HCT116 (cell line): Measurements from ENCODE around the gene IL6R. TPM values are rescaled to one million over a fixed set of nuclear protein-coding genes. Genes with fewer than 3 reads are reported as not detected.
"Not testable (repeated sequence)": the region's sequence is repeated elsewhere in the genome, so short reads cannot be mapped to it uniquely, and the experiment has no call there.

Experiments used
- ATAC-seq: fragments of 200-7000 bp; cut with Tn5 transposase; 2 replicates; pipeline ENCODE4 v1.9.1; 2020; ENCODE audit warnings: mild to moderate bottlenecking, moderate library complexity
- BruUV-seq: library from RNA; stranded (reverse); fragments of 400-500 nt; replicated peaks from 2 replicates; lab custom pipeline; 2021; lab: Mats Ljungman, UMichigan
- CTCF ChIA-PET: fragments of 300-600 bp; sonication (Branson Sonifier 250); formaldehyde crosslinking; loops from one replicate; lab custom pipeline; 2021; ENCODE audit warnings: antibody characterized with exemption; lab: Charles Lee
- POLR2A ChIA-PET: fragments of 300-600, 350-600 bp; sonication (Branson Sonifier 250); formaldehyde crosslinking; loops from one replicate; lab custom pipeline; 2021; ENCODE audit warnings: antibody characterized with exemption; lab: Charles Lee
- RAD21 ChIA-PET, 2 experiments: fragments of 300-600 bp; sonication (Branson Sonifier 250); formaldehyde crosslinking; loops; one replicate each; lab custom pipeline; 2023; ENCODE audit warnings: low total read pairs in 2 of 2; ENCODE audit not compliant: uncharacterized antibody in 2 of 2, unreplicated experiment in 2 of 2, low non-redundant PET in 1 of 2; lab: Charles Lee
- DNase-seq: peaks from one replicate; pipeline ENCODE4 v3.0.0-alpha.2; 2010; ENCODE audit warnings: low read depth, low spot score
- H2AFZ ChIP-seq: fragments of 200-600 bp; shearing (Covaris generic), sonication (generic); 2 replicates; pipeline ENCODE4 v1.6.1; 2017; ENCODE audit warnings: low read depth, mixed run types, mixed read lengths, antibody characterized with exemption, low read length; ENCODE audit not compliant: poor library complexity, severe bottlenecking
- H3K27ac ChIP-seq: 2 replicates; pipeline ENCODE4 v1.5.1; 2012; ENCODE audit warnings: low read depth, low read length
- H3K27me3 ChIP-seq: fragments of 200-600 bp; sonication (generic); 2 replicates; pipeline ENCODE4 v1.6.1; 2016; ENCODE audit warnings: mixed run types, low read length, mixed read lengths; ENCODE audit not compliant: insufficient read depth
- H3K36me3 ChIP-seq, 2 experiments: fragments of 200-500 bp in 1 of 2; fragments of 200-600 bp in 1 of 2; sonication (Bioruptor generic) in 1 of 2; sonication (generic) in 1 of 2; 2 replicates each; pipeline versions ENCODE4 v1.5.1 to v1.6.1; 2014 to 2016; ENCODE audit warnings: low read length in 2 of 2, inconsistent platforms in 1 of 2, mixed read lengths in 1 of 2, mixed run types in 1 of 2; ENCODE audit not compliant: insufficient read depth in 2 of 2, control insufficient read depth in 1 of 2
- H3K4me1 ChIP-seq, 2 experiments: fragments of 200-600 bp in 1 of 2; sonication (generic) in 1 of 2; 2 replicates each; pipeline versions ENCODE4 v1.5.1 to v1.6.1; 2012 to 2017; ENCODE audit warnings: low read length in 2 of 2, inconsistent platforms in 1 of 2, mild to moderate bottlenecking in 1 of 2, mixed read lengths in 1 of 2, mixed run types in 1 of 2, moderate library complexity in 1 of 2; ENCODE audit not compliant: insufficient read depth in 2 of 2, control insufficient read depth in 1 of 2
- H3K4me2 ChIP-seq: fragments of 200-600 bp; sonication (generic); 2 replicates; pipeline ENCODE4 v1.6.1; 2017; ENCODE audit warnings: mixed run types, low read length, mixed read lengths
- H3K4me3 ChIP-seq, 2 experiments: fragments of 200-600 bp in 1 of 2; sonication (generic) in 1 of 2; replicated peaks in 1 of 2; 2 replicates each; pipeline ENCODE4 v1.5.1; 2011 to 2016; ENCODE audit warnings: low read length in 2 of 2, control low read depth in 1 of 2, low read depth in 1 of 2, mild to moderate bottlenecking in 1 of 2, mixed read lengths in 1 of 2, mixed run types in 1 of 2
- H3K79me2 ChIP-seq: fragments of 200-600 bp; sonication (generic); 2 replicates; pipeline ENCODE4 v1.6.1; 2017; ENCODE audit warnings: mild to moderate bottlenecking, mixed run types, low read length, moderate library complexity, mixed read lengths; ENCODE audit not compliant: insufficient read depth
- H3K9ac ChIP-seq: fragments of 200-600 bp; sonication (generic); 2 replicates; pipeline ENCODE4 v1.6.1; 2016; ENCODE audit warnings: low read length, mixed read lengths
- H3K9me2 ChIP-seq: fragments of 200-600 bp; sonication (generic), shearing (Covaris generic); 2 replicates; pipeline ENCODE4 v1.6.1; 2017; ENCODE audit warnings: mixed run types, mild to moderate bottlenecking, moderate library complexity; ENCODE audit not compliant: insufficient read depth
- H3K9me3 ChIP-seq, 2 experiments: fragments of 200-500 bp in 1 of 2; fragments of 200-600 bp in 1 of 2; sonication (Bioruptor generic) in 1 of 2; sonication (generic) in 1 of 2; 2 replicates each; pipeline ENCODE4 v1.6.1; 2014 to 2017; ENCODE audit warnings: low read length in 2 of 2, mixed read lengths in 2 of 2, inconsistent platforms in 1 of 2, low read depth in 1 of 2, mild to moderate bottlenecking in 1 of 2, mixed run types in 1 of 2, moderate library complexity in 1 of 2; ENCODE audit not compliant: control insufficient read depth in 1 of 2, insufficient read depth in 1 of 2
- H4K20me1 ChIP-seq: fragments of 200-600 bp; sonication (generic), shearing (Covaris generic); 2 replicates; pipeline ENCODE4 v1.6.1; 2017; ENCODE audit warnings: mixed run types, mild to moderate bottlenecking, moderate library complexity; ENCODE audit not compliant: insufficient read depth
- CBX3 ChIP-seq: IDR thresholded peaks from 2 replicates; pipeline ENCODE4 v1.6.1; 2012; ENCODE audit warnings: low read depth
- CEBPB ChIP-seq: IDR thresholded peaks from 2 replicates; pipeline ENCODE4 v1.6.1; 2012; ENCODE audit warnings: low read depth
- EGR1 ChIP-seq: IDR thresholded peaks from 2 replicates; pipeline ENCODE4 v1.6.1; 2012; ENCODE audit warnings: low read depth
- ELF1 ChIP-seq: IDR thresholded peaks from 2 replicates; pipeline ENCODE4 v1.6.1; 2012; ENCODE audit warnings: low read depth, borderline replicate concordance
- EZH2 ChIP-seq: fragments of 200-600 bp; sonication (generic); IDR thresholded peaks from 2 replicates; pipeline ENCODE4 v1.6.1; 2017; ENCODE audit warnings: antibody characterized with exemption, mixed run types
- FOSL1 ChIP-seq: IDR thresholded peaks from 2 replicates; pipeline ENCODE4 v1.6.1; 2012; ENCODE audit warnings: low read depth
- JUND ChIP-seq: IDR thresholded peaks from 2 replicates; pipeline ENCODE4 v1.6.1; 2012
- REST ChIP-seq: IDR thresholded peaks from 2 replicates; pipeline ENCODE4 v1.6.1; 2012; ENCODE audit warnings: low read depth
- SIN3A ChIP-seq: IDR thresholded peaks from 2 replicates; pipeline ENCODE4 v1.6.1; 2012; ENCODE audit warnings: low read depth
- SP1 ChIP-seq: IDR thresholded peaks from 2 replicates; pipeline ENCODE4 v1.6.1; 2012; ENCODE audit warnings: low read depth
- ZNF274 ChIP-seq: fragments of 200-500 bp; sonication (Bioruptor generic); IDR thresholded peaks from 2 replicates; pipeline ENCODE4 v1.6.1; 2014; ENCODE audit warnings: mild to moderate bottlenecking, low read depth, low read length, inconsistent platforms
- intact Hi-C: fragments of 100-400 bp; cut with micrococcal nuclease; formaldehyde crosslinking; loops from 2 replicates; pipeline ENCODE4 v1.10.0; 2022
- total RNA-seq: library from RNA; stranded (reverse); gene quantifications from one replicate; pipeline ENCODE4 v1.2.1, GENCODE V29; 2021; ENCODE audit not compliant: unreplicated experiment
- TF ChIP-seq, protein P1 (sequence below), 3 experiments: fragments of 200-600 bp in 1 of 3; sonication (generic) in 1 of 3; IDR thresholded peaks in 2 of 3; conservative IDR thresholded peaks in 1 of 3; 2 replicates each; pipeline ENCODE4 v1.5.1; 2012 to 2017; ENCODE audit warnings: low read depth in 2 of 3, low read length in 2 of 3, antibody characterized with exemption in 1 of 3, borderline replicate concordance in 1 of 3, control low read depth in 1 of 3, mild to moderate bottlenecking in 1 of 3, mixed read lengths in 1 of 3, mixed run types in 1 of 3, moderate library complexity in 1 of 3; ENCODE audit not compliant: insufficient read depth in 1 of 3

IL6R gene
- total RNA-seq, 1 experiment from 2014 or later = 6.8 TPM

DNA sequence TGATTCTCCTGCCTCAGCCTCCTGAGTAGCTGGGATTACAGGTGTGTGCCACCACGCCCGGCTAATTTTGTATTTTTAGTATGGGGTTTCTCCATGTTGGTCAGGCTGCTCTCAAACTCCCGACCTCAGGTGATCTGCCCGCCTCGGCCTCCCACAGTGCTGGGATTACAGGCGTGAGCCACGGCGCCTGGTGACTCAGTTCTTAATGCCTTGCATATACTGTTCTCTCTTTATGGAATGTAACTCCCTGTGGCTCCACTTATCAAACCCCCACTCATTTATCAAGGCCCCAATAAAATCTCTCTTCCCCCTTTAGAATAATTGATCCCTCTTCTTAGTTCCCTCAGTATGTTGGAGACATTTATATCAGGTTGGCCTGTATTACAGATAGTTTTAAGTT lies 16.9 kb downstream of the IL6R start:
- H3K4me1 ChIP-seq = peaks cover 75 to 100% of the 10 kb centered on the region in 2 experiments
- H2AFZ ChIP-seq = peak overlapping the region; percentile 1
- H3K36me3 ChIP-seq, POLR2A ChIA-PET, DNase-seq, H3K79me2 ChIP-seq: not testable (repeated sequence)
- RAD21 ChIA-PET = interaction anchor here in 1 of 2 experiments (0.6 kb wide), 2 partner anchors 26 to 364 kb away, joined by 3 read pairs; no protein-coding TSS in a partner anchor
- peak; percentile 51 for TF ChIP-seq FOSL1
- TF ChIP-seq JUND = 0 out of 2 replicates have a peak, but pooled peaks have one; percentile 13
- TF ChIP-seq, all 23 proteins: peak for 2; not testable (repeated sequence) for 21
- peak overlapping the region; percentile 78 for H3K4me2 ChIP-seq
- peak overlapping the region in 1 of 2 experiments; percentile 27; a peak in 2 of 4 replicates for H3K4me3 ChIP-seq
- H3K9me2 ChIP-seq, intact Hi-C loops, CTCF ChIA-PET, H3K27me3 ChIP-seq, BruUV-seq, H4K20me1 ChIP-seq, H3K9me3 ChIP-seq: not testable (repeated sequence)
- H3K9ac ChIP-seq = peak overlapping the region; percentile 49
- peak; percentile 35; the same call in 1 of the 2 replicates for ATAC-seq
- H3K27ac ChIP-seq = peak overlapping the region; percentile 39; the same call in 1 of the 2 replicates

- ChIA-PET POLR2A (no interaction called here), CTCF (interaction anchor here (0.5 kb wide), 1 partner anchor 15 kb away, joined by 3 read pairs; no protein-coding TSS in a partner anchor), RAD21 (interaction anchor here in 1 of 2 experiments (0.6 kb wide), 1 partner anchor 363 kb away, joined by 3 read pairs; no protein-coding TSS in a partner anchor)
- Histone ChIP-seq H3K36me3 (no peaks in the 10 kb centered on the region), H4K20me1 (no peaks in the 10 kb centered on the region), H3K4me1 (peaks cover 75 to 100% of the 10 kb centered on the region in 2 experiments), H3K4me2 (peak overlapping the region; percentile 78), H3K79me2 (no peaks in the 10 kb centered on the region), H3K27me3 (no peaks in the 10 kb centered on the region), H3K27ac (peak overlapping the region; percentile 39), H3K9me2 (no peaks in the 10 kb centered on the region), H3K4me3 (peak overlapping the region in 1 of 2 experiments; percentile 27; a peak in 2 of 4 replicates), H3K9me3 (no peaks in the 10 kb centered on the region), H3K9ac (peak overlapping the region; percentile 49), H2AFZ (peak overlapping the region; percentile 1)
- intact Hi-C loops = no loop called here
- TF ChIP-seq, protein P1, sequence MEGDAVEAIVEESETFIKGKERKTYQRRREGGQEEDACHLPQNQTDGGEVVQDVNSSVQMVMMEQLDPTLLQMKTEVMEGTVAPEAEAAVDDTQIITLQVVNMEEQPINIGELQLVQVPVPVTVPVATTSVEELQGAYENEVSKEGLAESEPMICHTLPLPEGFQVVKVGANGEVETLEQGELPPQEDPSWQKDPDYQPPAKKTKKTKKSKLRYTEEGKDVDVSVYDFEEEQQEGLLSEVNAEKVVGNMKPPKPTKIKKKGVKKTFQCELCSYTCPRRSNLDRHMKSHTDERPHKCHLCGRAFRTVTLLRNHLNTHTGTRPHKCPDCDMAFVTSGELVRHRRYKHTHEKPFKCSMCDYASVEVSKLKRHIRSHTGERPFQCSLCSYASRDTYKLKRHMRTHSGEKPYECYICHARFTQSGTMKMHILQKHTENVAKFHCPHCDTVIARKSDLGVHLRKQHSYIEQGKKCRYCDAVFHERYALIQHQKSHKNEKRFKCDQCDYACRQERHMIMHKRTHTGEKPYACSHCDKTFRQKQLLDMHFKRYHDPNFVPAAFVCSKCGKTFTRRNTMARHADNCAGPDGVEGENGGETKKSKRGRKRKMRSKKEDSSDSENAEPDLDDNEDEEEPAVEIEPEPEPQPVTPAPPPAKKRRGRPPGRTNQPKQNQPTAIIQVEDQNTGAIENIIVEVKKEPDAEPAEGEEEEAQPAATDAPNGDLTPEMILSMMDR (IDR thresholded peaks at IDR 0.05 in 2 of 3, conservative IDR thresholded peaks at IDR 0.05 in 1 of 3; ENCODE audit: borderline replicate concordance in 1 of 3, insufficient read depth in 1 of 3, low read depth in 2 of 3, low read length in 2 of 3) = no peak
- no peak for TF ChIP-seq EGR1
- TF ChIP-seq JUND = no peak
- TF ChIP-seq ELF1 = no peak
- no peak for TF ChIP-seq CBX3
- TF ChIP-seq ZNF274 = no peak
- no peak for TF ChIP-seq SIN3A
- no peak for TF ChIP-seq FOSL1
- TF ChIP-seq CEBPB = no peak
- no peak for TF ChIP-seq REST
- no peak for TF ChIP-seq SP1
- TF ChIP-seq EZH2 = no peak
- no peak for DNase-seq
- no TSS peak for BruUV-seq
- no peak for ATAC-seq
Measured at GRCh38 chr1:154422521-154422920, 17.4 kb downstream of the IL6R start.
